NB4 (cell line): ENCODE results near the gene SLC25A25.
"Not testable (repeated sequence)": the region's sequence is repeated elsewhere in the genome, so short reads cannot be mapped to it uniquely, and the experiment has no call there.

Experiments used
- POLR2A ChIP-seq: IDR thresholded peaks from 2 replicates; pipeline ENCODE4 v1.6.1; 2011; ENCODE audit warnings: mild to moderate bottlenecking; ENCODE audit not compliant: insufficient read length; ENCODE audit errors: extremely low read depth
- TF ChIP-seq, protein P1 (sequence below): IDR thresholded peaks from one replicate; pipeline ENCODE4 v1.5.1; 2012; ENCODE audit warnings: low read depth, low read length

GRCh38 chr9:128131346-128131745, 63.3 kb downstream of the SLC25A25 start:
- TF ChIP-seq, protein P1, sequence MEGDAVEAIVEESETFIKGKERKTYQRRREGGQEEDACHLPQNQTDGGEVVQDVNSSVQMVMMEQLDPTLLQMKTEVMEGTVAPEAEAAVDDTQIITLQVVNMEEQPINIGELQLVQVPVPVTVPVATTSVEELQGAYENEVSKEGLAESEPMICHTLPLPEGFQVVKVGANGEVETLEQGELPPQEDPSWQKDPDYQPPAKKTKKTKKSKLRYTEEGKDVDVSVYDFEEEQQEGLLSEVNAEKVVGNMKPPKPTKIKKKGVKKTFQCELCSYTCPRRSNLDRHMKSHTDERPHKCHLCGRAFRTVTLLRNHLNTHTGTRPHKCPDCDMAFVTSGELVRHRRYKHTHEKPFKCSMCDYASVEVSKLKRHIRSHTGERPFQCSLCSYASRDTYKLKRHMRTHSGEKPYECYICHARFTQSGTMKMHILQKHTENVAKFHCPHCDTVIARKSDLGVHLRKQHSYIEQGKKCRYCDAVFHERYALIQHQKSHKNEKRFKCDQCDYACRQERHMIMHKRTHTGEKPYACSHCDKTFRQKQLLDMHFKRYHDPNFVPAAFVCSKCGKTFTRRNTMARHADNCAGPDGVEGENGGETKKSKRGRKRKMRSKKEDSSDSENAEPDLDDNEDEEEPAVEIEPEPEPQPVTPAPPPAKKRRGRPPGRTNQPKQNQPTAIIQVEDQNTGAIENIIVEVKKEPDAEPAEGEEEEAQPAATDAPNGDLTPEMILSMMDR, result not testable (repeated sequence)
- not testable (repeated sequence) for TF ChIP-seq POLR2A
